Dendritic cell treated with granulocyte-macrophage colony-stimulating factor and Interleukin-4, amounts not matched to agents 40 ng/mL and 50 ng/mL, for 4 days (primary cell): ENCODE measurements around the gene XPO5.

Experiments used
- H3K27ac Mint-ChIP-seq: one replicate; pipeline ENCODE4 v1.8.0; 2022; ENCODE audit warnings: mild to moderate bottlenecking, mixed read lengths
- H3K27me3 Mint-ChIP-seq: one replicate; pipeline ENCODE4 v1.8.0; 2022; ENCODE audit warnings: mild to moderate bottlenecking, mixed read lengths
- H3K36me3 Mint-ChIP-seq: one replicate; pipeline ENCODE4 v1.8.0; 2022; ENCODE audit warnings: low read depth, mixed read lengths
- H3K4me1 Mint-ChIP-seq: one replicate; pipeline ENCODE4 v1.8.0; 2022; ENCODE audit warnings: low read depth, mixed read lengths
- H3K4me3 Mint-ChIP-seq: one replicate; pipeline ENCODE4 v1.8.0; 2022; ENCODE audit warnings: mild to moderate bottlenecking, moderate library complexity, mixed read lengths
- H3K9me3 Mint-ChIP-seq: one replicate; pipeline ENCODE4 v1.8.0; 2022; ENCODE audit warnings: mixed read lengths
- intact Hi-C: fragments of 100-400 bp; cut with micrococcal nuclease; formaldehyde crosslinking; loops from one replicate; pipeline ENCODE4 v1.15.0; 2022

Gene XPO5

DNA sequence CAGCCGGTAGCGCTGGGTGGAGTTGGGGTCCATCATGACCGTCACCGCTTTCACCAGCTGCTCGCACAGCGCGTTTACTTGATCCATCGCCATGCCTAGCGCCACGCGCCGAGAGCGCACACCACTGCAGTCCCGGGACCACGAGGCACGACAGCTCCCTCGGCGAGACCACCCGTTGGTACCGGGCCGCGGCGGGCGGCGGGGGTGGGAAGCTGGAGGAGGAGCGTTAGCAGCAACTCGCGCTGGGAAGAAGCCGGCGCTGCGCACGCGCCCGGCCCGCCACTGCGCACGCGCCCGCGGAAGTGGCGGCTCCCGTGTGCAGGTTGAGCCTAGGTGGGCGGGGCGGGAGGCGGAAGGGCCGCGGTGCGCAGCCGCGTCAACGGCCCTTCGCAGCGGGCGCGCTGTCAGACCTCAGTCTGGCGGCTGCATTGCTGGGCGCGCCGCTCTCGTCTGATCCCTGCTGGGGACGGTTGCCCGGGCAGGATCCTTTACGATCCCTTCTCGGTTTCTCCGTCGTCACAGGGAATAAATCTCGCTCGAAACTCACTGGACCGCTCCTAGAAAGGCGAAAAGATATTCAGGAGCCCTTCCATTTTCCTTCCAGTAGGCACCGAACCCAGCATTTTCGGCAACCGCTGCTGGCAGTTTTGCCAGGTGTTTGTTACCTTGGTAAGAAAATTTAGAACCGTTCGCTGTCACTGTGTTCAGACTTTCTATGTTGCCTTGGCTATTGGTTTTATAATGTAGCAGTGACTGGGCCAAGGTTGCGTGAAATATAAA is at the start of gene XPO5, which contains the start of gene POLH:
Gene XPO5, minus strand, starts transcription at position 267 of the 780 bp plus-strand sequence. Its CDS starts 174 bp downstream, at position 93.
Gene POLH, plus strand, starts transcription at position 414 of the 780 bp plus-strand sequence. CDS start 6,135 bp downstream, outside the sequence.
- peak within 1 kb of the TSS; percentile 100 for H3K4me3 Mint-ChIP-seq
- no peaks in the 10 kb centered on the region for H3K9me3 Mint-ChIP-seq
- H3K27me3 Mint-ChIP-seq = no peaks in the 10 kb centered on the region
- H3K4me1 Mint-ChIP-seq = peaks cover 38% of the 10 kb centered on the region
- intact Hi-C loops = loop anchor here (5.0 kb wide), 1 partner anchor 51 kb away; the partner anchor contains the start of gene GTPBP2
- H3K36me3 Mint-ChIP-seq = peaks cover 38% of the 10 kb centered on the region
- H3K27ac Mint-ChIP-seq = peak within 1 kb of the TSS; percentile 88

DNA sequence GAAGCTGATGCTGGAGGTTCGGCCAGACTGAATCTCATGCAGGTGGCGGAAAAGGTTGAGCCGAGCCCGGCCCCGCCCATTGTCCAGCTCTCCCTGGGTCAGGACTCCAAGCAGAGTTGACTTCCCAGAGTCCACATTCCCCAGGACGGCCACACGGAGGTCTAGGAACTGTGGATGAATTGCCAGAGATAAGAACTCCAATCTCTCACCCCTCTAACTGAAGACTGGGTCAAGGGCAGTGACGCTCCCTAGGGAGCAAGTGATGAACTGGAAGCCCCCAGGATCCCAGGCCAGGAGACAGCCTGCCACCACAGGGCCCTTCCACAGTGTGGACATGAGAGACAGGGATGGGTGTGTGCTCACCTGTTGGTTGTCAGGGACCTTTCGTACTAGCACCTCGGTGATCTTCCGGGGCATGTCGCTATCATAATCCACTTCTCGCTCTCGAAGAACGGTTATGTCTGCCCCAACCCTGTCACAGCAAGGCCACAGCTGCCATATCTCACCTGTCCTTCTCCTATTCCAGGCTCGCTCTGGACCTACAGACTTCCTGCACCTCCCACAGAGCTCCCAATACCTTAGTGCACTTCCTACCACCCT is 49.7 kb upstream of the XPO5 start:
- Mint-ChIP-seq H3K27me3 (no peaks in the 10 kb centered on the region), H3K4me1 (peaks cover 53% of the 10 kb centered on the region), H3K4me3 (no peak overlapping the region), H3K27ac (peak overlapping the region; percentile 97), H3K9me3 (no peaks in the 10 kb centered on the region), H3K36me3 (peaks cover 81% of the 10 kb centered on the region)
- intact Hi-C loops = loop anchor here (5.0 kb wide), 1 partner anchor 48 kb away; the partner anchor contains the start of genes POLH and XPO5

DNA sequence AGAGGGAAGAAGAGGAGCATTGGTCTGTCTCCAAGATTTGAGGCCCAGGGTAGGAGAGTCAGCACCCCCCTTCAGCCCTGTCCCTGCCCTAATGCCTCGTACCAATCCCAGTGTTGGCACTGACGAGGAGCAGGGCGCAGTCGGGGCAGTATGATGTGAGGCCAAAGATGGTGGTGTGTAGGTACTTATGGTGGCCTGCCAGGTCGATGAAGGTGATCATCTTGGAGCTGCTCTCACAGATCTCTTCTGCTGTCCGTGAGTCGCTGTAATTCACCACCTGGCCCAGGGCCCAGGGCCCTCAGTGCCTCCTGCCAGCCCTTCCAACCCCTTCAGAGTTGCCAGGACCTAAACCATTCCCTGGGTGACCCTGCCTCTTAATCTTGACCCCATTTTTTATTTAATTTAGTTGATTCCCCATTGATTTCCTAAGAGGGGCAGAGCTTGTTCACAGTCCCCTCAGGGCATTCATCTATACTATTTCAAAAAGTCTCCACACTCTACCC is 49.0 kb upstream of the XPO5 start:
- peaks cover 88% of the 10 kb centered on the region for H3K36me3 Mint-ChIP-seq
- intact Hi-C loops = loop anchor here (5.0 kb wide), 1 partner anchor 48 kb away; the partner anchor contains the start of genes POLH and XPO5
- H3K27ac Mint-ChIP-seq = no peak overlapping the region

DNA sequence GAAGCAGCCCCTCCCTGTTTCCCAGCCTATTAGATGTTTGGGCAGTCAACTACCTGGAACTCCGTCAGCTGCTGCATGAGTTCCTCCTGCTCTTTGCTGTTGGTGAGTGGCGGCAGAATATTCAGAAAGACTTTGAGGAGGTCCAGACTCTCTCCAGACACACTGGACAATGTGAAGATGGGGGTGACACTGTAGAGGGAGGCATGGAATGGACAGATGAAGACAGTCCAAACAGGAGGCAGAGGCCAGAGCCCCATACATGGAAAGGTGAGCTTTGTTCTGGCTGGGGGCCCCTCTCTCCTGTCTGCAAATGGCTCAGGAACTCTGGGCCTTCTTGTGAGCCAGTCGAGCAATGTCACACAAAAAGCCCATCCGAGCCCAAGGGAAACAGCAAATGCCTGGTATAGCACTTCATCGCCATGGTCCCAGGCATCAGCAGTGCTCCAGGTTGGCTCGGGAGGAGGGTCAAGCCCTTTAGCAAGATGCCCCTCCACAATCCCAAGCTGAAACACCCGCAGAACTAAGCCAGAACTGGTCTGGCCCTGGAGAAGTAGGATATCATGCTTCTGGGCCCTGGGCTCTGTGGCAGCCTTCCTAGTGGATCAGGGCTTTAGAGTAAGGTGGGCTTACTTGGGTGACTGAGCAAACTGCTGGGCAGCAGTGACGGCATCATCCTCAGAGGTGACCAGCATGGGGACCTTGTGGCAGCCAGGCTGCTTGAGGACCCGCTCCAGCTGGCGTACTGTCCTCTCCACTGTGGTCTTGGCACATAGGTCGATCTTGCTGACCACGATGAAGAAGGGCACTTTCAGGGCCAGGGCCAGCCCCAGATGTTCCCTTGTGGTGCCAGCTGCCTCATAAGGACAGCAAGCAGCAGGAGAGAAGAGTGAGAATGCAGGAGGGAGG is 48.3 kb upstream of the XPO5 start:
- Mint-ChIP-seq H3K27ac (no peak overlapping the region), H3K36me3 (peaks cover 83% of the 10 kb centered on the region), H3K4me3 (no peak overlapping the region), H3K4me1 (peaks cover 48% of the 10 kb centered on the region), H3K27me3 (no peaks in the 10 kb centered on the region), H3K9me3 (no peaks in the 10 kb centered on the region)
- intact Hi-C loops = no loop called here

More for the DNA sequence above, 49.0 kb upstream of the XPO5 start:
- Mint-ChIP-seq H3K9me3 (no peaks in the 10 kb centered on the region), H3K27me3 (no peaks in the 10 kb centered on the region), H3K4me3 (no peak overlapping the region), H3K4me1 (peaks cover 49% of the 10 kb centered on the region)

DNA sequence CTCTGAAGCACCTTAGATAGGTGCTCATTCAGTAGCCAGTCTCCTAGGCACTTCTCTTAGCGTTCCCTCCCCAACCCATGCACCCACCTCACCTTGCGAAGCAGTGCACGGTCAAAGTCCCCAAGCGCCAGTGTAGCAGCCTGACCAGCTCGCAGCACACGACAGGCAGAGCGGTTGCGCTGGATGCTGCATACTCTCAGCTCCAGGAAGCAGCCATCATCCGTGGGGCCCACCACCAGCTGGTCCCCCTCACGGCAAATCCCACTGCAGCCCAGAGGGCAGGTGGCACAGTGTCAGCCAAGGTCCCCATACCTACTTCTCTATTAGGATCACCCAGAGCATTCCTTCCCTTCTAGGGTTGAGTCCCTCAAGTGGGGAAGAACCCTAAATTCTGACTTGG is 46.7 kb upstream of the XPO5 start:
- Mint-ChIP-seq H3K36me3 (peaks cover 73% of the 10 kb centered on the region), H3K27ac (no peak overlapping the region), H3K4me3 (no peak overlapping the region), H3K27me3 (no peaks in the 10 kb centered on the region), H3K9me3 (no peaks in the 10 kb centered on the region), H3K4me1 (peaks cover 36% of the 10 kb centered on the region)
- intact Hi-C loops = no loop called here

DNA sequence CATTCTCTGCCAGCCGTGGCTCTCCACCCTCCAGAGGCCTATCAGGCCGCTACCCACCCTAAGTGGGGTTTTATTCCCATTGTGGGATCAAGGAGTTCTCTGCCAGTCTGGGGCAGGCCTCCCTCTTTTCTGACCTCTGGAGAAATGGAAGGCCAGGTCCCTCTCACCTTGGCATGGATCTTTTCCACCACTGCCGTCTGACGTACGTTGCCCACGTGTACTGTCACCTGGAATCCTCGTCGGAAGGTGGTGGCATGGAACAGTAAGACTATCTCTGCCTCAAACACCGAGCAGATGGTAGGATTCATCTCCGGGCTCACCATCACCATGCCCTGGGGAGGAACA is 46.0 kb upstream of the XPO5 start:
- Mint-ChIP-seq H3K27ac (no peak overlapping the region), H3K9me3 (no peaks in the 10 kb centered on the region), H3K4me3 (no peak overlapping the region)

DNA sequence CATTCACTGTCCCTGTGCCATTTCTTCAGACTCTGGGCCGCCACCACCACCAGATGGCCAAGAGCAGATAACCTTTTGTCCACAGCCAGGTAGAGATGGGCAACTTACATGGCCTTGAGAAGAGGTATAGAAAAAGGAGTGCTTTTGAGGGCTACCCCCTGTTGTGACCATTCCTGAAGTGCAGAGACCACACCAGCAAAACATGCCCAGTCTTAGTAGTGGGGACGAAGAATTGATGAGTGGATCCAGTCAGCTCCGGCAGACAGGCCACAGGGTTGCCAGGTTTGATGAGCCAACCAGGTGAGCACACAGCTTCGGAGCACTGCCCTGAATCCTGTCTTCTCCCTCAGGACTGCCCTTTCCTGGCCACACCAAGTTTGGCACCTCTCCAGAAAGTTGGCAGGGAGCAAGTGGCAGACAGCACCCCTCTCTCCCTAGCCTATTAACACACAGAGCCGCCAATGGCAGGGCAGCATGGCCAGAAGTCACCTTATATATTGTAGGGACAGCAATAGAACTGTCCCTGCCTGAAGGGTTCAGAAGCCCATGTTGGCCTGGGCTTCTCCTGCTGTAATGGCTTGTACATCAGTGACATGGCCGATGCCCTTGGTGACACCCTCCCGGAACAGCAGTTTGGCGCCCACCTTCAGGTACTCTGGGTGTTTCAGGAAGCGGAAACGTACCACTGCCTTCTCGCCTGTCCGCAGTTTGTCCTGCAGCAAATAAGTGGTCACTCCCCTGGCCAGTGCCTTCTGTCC is 45.4 kb upstream of the XPO5 start:
- Mint-ChIP-seq H3K36me3 (peaks cover 65% of the 10 kb centered on the region), H3K9me3 (no peaks in the 10 kb centered on the region), H3K4me3 (no peak overlapping the region), H3K4me1 (peaks cover 23% of the 10 kb centered on the region), H3K27me3 (no peaks in the 10 kb centered on the region), H3K27ac (peak overlapping the region; percentile 25)
- intact Hi-C loops = no loop called here

More for the DNA sequence above, 46.0 kb upstream of the XPO5 start:
- intact Hi-C loops = no loop called here
- peaks cover 28% of the 10 kb centered on the region for H3K4me1 Mint-ChIP-seq
- no peaks in the 10 kb centered on the region for H3K27me3 Mint-ChIP-seq
- peaks cover 70% of the 10 kb centered on the region for H3K36me3 Mint-ChIP-seq

DNA sequence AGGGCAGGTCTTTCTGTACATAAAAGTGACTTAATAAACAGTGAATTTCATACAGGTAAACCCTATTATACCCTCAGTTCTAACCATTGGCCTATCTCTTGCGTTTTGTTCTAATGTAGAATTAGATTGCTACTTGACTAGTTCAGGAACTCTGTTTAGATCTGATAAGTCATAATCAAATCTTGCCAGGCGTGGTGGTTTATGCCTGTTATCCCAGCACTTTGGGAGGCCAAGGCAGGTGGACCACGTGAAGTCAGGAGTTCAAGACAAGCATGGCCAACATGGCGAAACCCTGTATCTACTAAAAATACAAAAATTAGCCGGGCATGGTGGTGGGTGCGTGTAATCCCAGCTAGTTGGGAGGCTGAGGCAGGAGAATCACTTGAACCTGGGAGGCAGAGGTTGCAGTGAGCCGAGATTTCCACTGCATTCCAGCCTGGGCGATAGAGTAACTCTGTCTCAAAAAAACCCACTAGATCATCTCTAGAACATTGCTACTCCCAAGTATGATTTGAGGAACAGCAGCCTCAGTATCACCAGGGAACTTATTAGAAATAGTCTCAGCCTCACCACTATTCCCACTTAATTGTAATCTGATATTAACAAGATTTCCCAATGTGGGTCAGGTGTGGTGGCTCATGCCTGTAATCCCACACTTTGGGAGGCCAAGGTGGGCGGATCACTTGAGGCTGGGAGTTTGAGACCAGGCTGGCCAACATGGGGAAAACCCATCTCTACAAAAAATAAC is 41.1 kb upstream of the XPO5 start:
- peaks cover 47% of the 10 kb centered on the region for H3K36me3 Mint-ChIP-seq
- intact Hi-C loops = no loop called here
- no peaks in the 10 kb centered on the region for H3K27me3 Mint-ChIP-seq
- no peak overlapping the region for H3K27ac Mint-ChIP-seq
- peaks cover 12% of the 10 kb centered on the region for H3K4me1 Mint-ChIP-seq
- H3K9me3 Mint-ChIP-seq = no peaks in the 10 kb centered on the region
- no peak overlapping the region for H3K4me3 Mint-ChIP-seq

DNA sequence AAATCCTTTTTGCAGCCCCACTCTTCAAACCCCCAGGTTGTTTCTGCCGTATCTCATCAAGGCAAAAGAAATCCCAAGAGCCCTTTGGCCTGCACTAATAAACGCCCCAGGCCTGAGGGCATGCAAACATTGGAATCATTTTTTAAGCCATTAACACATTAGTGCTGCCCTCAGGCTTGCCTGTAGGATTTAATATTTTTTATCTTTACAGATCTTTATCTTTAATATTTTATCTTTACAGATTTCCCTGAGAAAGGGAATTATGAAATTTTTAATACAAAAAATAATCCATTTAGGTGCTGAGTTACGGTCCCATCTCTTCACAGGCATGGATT is 38.5 kb upstream of the XPO5 start:
- Mint-ChIP-seq H3K36me3 (peaks cover 39% of the 10 kb centered on the region), H3K9me3 (no peaks in the 10 kb centered on the region), H3K27me3 (no peaks in the 10 kb centered on the region), H3K4me3 (no peak overlapping the region), H3K27ac (no peak overlapping the region), H3K4me1 (peaks cover 2% of the 10 kb centered on the region)
- intact Hi-C loops = no loop called here

DNA sequence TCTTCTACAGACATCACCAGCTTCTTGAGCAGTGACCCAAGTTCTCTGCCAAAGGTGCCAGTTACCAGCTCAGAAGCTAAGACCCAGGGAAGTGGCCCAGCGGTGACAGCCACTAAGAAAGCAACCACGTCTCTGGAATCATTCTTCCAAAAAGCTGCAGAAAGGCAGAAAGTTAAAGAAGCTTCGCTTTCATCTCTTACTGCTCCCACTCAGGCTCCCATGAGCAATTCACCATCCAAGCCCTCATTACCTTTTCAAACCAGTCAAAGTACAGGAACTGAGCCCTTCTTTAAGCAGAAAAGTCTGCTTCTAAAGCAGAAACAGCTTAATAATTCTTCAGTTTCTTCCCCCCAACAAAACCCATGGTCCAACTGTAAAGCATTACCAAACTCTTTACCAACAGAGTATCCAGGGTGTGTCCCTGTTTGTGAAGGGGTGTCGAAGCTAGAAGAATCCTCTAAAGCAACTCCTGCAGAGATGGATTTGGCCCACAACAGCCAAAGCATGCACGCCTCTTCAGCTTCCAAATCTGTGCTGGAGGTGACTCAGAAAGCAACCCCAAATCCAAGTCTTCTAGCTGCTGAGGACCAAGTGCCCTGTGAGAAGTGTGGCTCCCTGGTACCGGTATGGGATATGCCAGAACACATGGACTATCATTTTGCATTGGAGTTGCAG is 38.0 kb upstream of the XPO5 start:
- Mint-ChIP-seq H3K27ac (peak overlapping the region; percentile 26), H3K27me3 (no peaks in the 10 kb centered on the region), H3K4me1 (peaks cover 7% of the 10 kb centered on the region), H3K4me3 (no peak overlapping the region), H3K9me3 (no peaks in the 10 kb centered on the region), H3K36me3 (peaks cover 39% of the 10 kb centered on the region)
- intact Hi-C loops = no loop called here

DNA sequence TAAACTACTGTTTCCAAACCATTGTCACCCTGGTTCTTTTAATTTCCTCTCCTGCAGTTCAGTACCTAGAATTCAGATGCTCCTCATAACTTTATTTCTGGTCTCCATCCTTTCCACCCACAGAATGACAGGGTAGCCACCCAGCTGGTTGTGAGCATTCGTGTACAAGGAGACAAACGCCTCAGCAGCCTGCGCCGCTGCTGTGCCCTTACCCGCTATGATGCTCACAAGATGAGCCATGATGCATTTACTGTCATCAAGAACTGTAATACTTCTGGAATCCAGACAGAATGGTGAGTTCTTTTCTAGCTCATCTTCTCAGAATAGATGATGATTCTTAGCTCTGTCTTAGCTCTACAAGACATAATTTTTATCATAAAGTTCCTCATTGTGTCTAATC is 34.6 kb upstream of the XPO5 start:
- intact Hi-C loops = no loop called here
- Mint-ChIP-seq H3K27me3 (no peaks in the 10 kb centered on the region), H3K36me3 (peaks cover 62% of the 10 kb centered on the region), H3K27ac (no peak overlapping the region), H3K4me3 (no peak overlapping the region), H3K9me3 (no peaks in the 10 kb centered on the region), H3K4me1 (peaks cover 16% of the 10 kb centered on the region)

DNA sequence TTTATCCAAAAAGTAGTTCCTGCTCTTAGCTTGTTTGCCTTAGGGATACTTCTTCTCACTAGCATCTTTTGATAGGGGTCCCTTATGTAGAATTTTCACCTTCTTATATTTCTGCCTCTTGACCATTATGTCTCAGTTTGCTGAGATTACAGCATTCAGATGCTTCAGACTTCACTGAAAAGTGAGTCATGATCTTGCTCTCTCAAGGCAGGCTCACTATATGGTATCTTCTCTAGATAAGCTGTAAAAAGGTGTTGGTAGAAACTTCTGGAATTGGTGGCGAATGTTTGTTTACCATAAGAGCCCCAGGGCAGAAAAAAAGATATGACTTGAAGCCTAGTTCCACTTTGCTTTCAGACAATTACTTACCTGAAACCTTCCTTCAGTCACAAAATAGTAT is 33.6 kb upstream of the XPO5 start:
- Mint-ChIP-seq H3K27me3 (no peaks in the 10 kb centered on the region), H3K36me3 (peaks cover 65% of the 10 kb centered on the region), H3K4me1 (peaks cover 16% of the 10 kb centered on the region), H3K27ac (no peak overlapping the region), H3K4me3 (no peak overlapping the region), H3K9me3 (no peaks in the 10 kb centered on the region)
- intact Hi-C loops = loop anchor here (2.0 kb wide), 1 partner anchor 471 kb away; no protein-coding TSS in a partner anchor
